Stomach (tissue), 4 donors: ENCODE data around the gene IGF1R.

Experiments used
- POLR2A ChIP-seq, 4 donors: fragments of 450-650 bp; IDR thresholded peaks; one replicate each; pipeline ENCODE4 v1.6.1; 2016; ENCODE audit warnings: antibody characterized with exemption in 4 of 4, control low read depth in 2 of 4, mild to moderate bottlenecking in 1 of 4, moderate library complexity in 1 of 4
- TF ChIP-seq, protein P1 (sequence below), 7 experiments: fragments of 450-650 bp in 4 of 7; fragments of 200-600 bp in 3 of 7; sonication (generic) in 3 of 7; IDR thresholded peaks; one replicate each; pipeline ENCODE4 v1.5.1; 2016 to 2019; ENCODE audit warnings: antibody characterized with exemption in 7 of 7, control low read depth in 2 of 7, mild to moderate bottlenecking in 1 of 7

DNA sequence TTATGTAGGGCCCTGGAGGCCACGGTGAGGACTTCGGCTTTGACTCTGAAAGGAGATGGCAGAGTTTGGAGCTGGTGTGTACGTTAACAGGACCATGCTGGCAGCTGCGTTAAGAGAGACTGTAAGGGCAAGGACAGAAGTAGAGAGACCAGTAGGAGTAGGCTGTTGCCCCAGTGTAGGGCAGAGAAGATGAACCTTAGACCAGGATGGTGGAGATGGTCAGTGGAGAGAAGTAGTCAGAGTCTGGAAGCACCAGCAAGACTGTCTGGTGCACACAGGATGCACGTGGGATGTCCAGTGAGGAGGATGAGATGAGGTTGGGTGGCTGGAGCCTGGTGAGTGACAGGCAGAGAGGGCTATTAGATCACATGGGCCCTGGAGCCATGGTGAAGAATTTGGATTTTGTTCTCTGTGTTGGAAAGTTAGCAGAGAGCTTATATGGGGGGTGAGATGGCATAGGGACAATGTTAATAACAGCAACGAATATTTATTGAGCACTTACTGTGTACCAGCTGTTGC, 150.1 kb downstream of the IGF1R start:
- TF ChIP-seq, protein P1, sequence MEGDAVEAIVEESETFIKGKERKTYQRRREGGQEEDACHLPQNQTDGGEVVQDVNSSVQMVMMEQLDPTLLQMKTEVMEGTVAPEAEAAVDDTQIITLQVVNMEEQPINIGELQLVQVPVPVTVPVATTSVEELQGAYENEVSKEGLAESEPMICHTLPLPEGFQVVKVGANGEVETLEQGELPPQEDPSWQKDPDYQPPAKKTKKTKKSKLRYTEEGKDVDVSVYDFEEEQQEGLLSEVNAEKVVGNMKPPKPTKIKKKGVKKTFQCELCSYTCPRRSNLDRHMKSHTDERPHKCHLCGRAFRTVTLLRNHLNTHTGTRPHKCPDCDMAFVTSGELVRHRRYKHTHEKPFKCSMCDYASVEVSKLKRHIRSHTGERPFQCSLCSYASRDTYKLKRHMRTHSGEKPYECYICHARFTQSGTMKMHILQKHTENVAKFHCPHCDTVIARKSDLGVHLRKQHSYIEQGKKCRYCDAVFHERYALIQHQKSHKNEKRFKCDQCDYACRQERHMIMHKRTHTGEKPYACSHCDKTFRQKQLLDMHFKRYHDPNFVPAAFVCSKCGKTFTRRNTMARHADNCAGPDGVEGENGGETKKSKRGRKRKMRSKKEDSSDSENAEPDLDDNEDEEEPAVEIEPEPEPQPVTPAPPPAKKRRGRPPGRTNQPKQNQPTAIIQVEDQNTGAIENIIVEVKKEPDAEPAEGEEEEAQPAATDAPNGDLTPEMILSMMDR (IDR thresholded peaks at IDR 0.05): no peak
- no peak for TF ChIP-seq POLR2A (IDR thresholded peaks at IDR 0.05)
